ENCODE measurements around the gene TNFRSF12A. TPM values are rescaled to one million over a fixed set of nuclear protein-coding genes. Genes with fewer than 3 reads are reported as not detected.
A peak's percentile ranks its signal among the peaks of the same experiment; 100 is the strongest.

Gene TNFRSF12A
- total RNA-seq, 1 donor from 2014 or later, result 14.3 TPM

DNA sequence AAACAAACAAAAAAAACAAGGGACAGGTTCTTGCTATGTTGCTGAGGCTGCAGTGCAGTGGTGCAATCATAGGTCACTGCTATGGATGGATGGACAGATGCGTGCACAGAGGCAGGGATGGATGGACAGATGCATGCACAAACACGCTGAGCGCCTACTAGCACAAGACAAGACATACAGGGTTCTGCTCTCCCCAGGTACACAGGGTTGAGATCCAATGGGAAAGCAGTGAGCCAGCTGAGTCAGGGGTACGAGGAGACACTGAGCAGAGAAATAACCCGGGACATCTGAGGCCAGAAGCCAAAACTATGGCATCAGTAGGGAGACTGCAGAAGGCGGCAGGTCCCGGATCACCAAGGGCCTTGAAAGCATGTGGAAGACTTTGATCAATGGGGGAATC is 51.5 kb downstream of the TNFRSF12A start:
- no peak overlapping the region for H3K9ac ChIP-seq
- peaks cover 17% of the 10 kb centered on the region for H3K27me3 Mint-ChIP-seq (ENCODE audit: insufficient read depth, low read depth)

More for the DNA sequence above, 51.5 kb downstream of the TNFRSF12A start:
- Histone ChIP-seq H3K27ac (no peak overlapping the region), H3K4me1 (no peaks in the 10 kb centered on the region), H3K79me2 (ENCODE audit: low read depth) (no peaks in the 10 kb centered on the region), H3K36me3 (no peaks in the 10 kb centered on the region), H3K4me2 (no peak overlapping the region), H2AFZ (replicated peaks) (no peak overlapping the region), H3K4me3 (no peak overlapping the region), H3F3A (ENCODE audit: low read depth) (no peaks in the 10 kb centered on the region), H3K9me3 (ENCODE audit: low read depth) (no peaks in the 10 kb centered on the region), H4K20me1 (ENCODE audit: low read depth) (no peaks in the 10 kb centered on the region), H3K27me3 (no peaks in the 10 kb centered on the region)
- Mint-ChIP-seq H3K36me3 (no peaks in the 10 kb centered on the region), H3K4me3 (no peak overlapping the region), H3K27ac (peak overlapping the region; percentile 82), H3K4me1 (peaks cover 9% of the 10 kb centered on the region), H3K9me3 (no peaks in the 10 kb centered on the region)
- TF ChIP-seq EZH2 (IDR thresholded peaks at IDR 0.05) (no peak), EZH2phosphoT487 (IDR thresholded peaks at IDR 0.05) (no peak)
- TF ChIP-seq, protein P1, sequence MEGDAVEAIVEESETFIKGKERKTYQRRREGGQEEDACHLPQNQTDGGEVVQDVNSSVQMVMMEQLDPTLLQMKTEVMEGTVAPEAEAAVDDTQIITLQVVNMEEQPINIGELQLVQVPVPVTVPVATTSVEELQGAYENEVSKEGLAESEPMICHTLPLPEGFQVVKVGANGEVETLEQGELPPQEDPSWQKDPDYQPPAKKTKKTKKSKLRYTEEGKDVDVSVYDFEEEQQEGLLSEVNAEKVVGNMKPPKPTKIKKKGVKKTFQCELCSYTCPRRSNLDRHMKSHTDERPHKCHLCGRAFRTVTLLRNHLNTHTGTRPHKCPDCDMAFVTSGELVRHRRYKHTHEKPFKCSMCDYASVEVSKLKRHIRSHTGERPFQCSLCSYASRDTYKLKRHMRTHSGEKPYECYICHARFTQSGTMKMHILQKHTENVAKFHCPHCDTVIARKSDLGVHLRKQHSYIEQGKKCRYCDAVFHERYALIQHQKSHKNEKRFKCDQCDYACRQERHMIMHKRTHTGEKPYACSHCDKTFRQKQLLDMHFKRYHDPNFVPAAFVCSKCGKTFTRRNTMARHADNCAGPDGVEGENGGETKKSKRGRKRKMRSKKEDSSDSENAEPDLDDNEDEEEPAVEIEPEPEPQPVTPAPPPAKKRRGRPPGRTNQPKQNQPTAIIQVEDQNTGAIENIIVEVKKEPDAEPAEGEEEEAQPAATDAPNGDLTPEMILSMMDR (IDR thresholded peaks at IDR 0.05), result no peak
- DNase-seq (ENCODE audit: low spot score), result no peak

Small RNAs within 50 kb of the gene (small RNA-seq; reads per million reads assigned to genes)
- gene LINC00514, result not detected

Other genes with a start within 250 kb of the TNFRSF12A start
- 210 and 402 TPM in 2 replicates for gene ELOB, start 243.1 kb upstream of the TNFRSF12A start, total RNA-seq (ENCODE audit: low replicate concordance)
- gene PRSS33, start 232.8 kb upstream of the TNFRSF12A start, total RNA-seq (ENCODE audit: low replicate concordance), result 0.40 and 0.73 TPM in 2 replicates
- gene PRSS41, start 221.9 kb upstream of the TNFRSF12A start, total RNA-seq (ENCODE audit: low replicate concordance), result not detected in 2 replicates
- gene PRSS21, start 203.1 kb upstream of the TNFRSF12A start, total RNA-seq (ENCODE audit: low replicate concordance), result not detected in 2 replicates
- not detected in 2 replicates for gene ZG16B, start 190.1 kb upstream of the TNFRSF12A start, total RNA-seq (ENCODE audit: low replicate concordance)
- gene PRSS22, start 162.2 kb upstream of the TNFRSF12A start, total RNA-seq (ENCODE audit: low replicate concordance), result not detected in 2 replicates
- 15.8 and 46.5 TPM in 2 replicates for gene FLYWCH2, start 137.2 kb upstream of the TNFRSF12A start, total RNA-seq (ENCODE audit: low replicate concordance)
- 5.1 and 16.1 TPM in 2 replicates for gene FLYWCH1, start 108.4 kb upstream of the TNFRSF12A start, total RNA-seq (ENCODE audit: low replicate concordance)
- gene KREMEN2, start 56.1 kb upstream of the TNFRSF12A start, total RNA-seq (ENCODE audit: low replicate concordance), result 0.51 and 5.6 TPM in 2 replicates
- gene PAQR4, start 51.0 kb upstream of the TNFRSF12A start, total RNA-seq (ENCODE audit: low replicate concordance), result 3.3 and 15.4 TPM in 2 replicates
- 4.6 and 38.5 TPM in 2 replicates for gene PKMYT1, start 39.9 kb upstream of the TNFRSF12A start, total RNA-seq (ENCODE audit: low replicate concordance)
- gene CLDN9, start 7.4 kb upstream of the TNFRSF12A start, total RNA-seq (ENCODE audit: low replicate concordance), result not detected in 2 replicates
- gene CLDN6, start 2.2 kb upstream of the TNFRSF12A start, total RNA-seq (ENCODE audit: low replicate concordance), result 31.6 and 60.0 TPM in 2 replicates
- 1.6 and 15.7 TPM in 2 replicates for gene HCFC1R1, start 3.6 kb downstream of the TNFRSF12A start, total RNA-seq (ENCODE audit: low replicate concordance)
- 16.6 and 28.6 TPM in 2 replicates for gene THOC6, start 3.7 kb downstream of the TNFRSF12A start, total RNA-seq (ENCODE audit: low replicate concordance)
- 0.12 TPM in 1 of 2 replicates, not detected in the other for gene BICDL2, start 16.6 kb downstream of the TNFRSF12A start, total RNA-seq (ENCODE audit: low replicate concordance)
- 0.58 and 0.62 TPM in 2 replicates for gene MMP25, start 26.2 kb downstream of the TNFRSF12A start, total RNA-seq (ENCODE audit: low replicate concordance)
- 1.4 TPM in 1 of 2 replicates, not detected in the other for gene IL32, start 45.3 kb downstream of the TNFRSF12A start, total RNA-seq (ENCODE audit: low replicate concordance)
- 5.4 and 16.2 TPM in 2 replicates for gene ZSCAN10, start 78.9 kb downstream of the TNFRSF12A start, total RNA-seq (ENCODE audit: low replicate concordance)
- gene ZNF205, start 92.2 kb downstream of the TNFRSF12A start, total RNA-seq (ENCODE audit: low replicate concordance), result 5.4 and 19.6 TPM in 2 replicates
- 1.3 and 4.0 TPM in 2 replicates for gene ZNF213, start 114.7 kb downstream of the TNFRSF12A start, total RNA-seq (ENCODE audit: low replicate concordance)
- not detected in 2 replicates for gene OR1F1, start 167.8 kb downstream of the TNFRSF12A start, total RNA-seq (ENCODE audit: low replicate concordance)
- gene ZNF200, start 214.8 kb downstream of the TNFRSF12A start, total RNA-seq (ENCODE audit: low replicate concordance), result 9.4 and 10.1 TPM in 2 replicates
- not detected in 2 replicates for gene MEFV, start 236.3 kb downstream of the TNFRSF12A start, total RNA-seq (ENCODE audit: low replicate concordance)